NCI-H187 (cell line): ENCODE data around the gene TST.

Source experiments
- DNase-seq, 2 experiments: peaks; one replicate each; lab custom pipeline; 2025; lab: John Stamatoyannopoulos, UW

The TST gene

DNA sequence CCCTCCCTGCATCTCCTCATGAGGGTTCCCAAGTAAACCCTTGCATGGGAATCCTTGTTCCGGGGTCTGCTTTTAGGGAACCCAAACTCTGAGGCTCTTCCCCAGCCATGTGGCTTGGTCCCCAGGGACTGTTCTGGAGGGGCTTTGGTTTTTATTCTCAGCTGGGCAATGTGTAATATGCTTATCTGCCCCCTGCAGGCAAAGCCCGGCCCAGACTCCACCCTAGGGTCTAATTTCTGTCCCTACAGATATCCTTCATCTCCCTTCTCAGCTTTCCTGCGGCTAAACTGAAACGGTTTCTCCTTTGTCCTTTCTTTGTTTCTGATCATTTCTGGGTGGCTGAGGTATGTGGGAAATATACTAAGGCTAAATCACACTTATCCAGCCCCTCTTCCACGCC is 37.1 kb downstream of the TST start:
- no peak for DNase-seq

- no peak for DNase-seq
Measured at GRCh38 chr22:36981247-36981775, 37.9 kb downstream of the TST start.

DNA sequence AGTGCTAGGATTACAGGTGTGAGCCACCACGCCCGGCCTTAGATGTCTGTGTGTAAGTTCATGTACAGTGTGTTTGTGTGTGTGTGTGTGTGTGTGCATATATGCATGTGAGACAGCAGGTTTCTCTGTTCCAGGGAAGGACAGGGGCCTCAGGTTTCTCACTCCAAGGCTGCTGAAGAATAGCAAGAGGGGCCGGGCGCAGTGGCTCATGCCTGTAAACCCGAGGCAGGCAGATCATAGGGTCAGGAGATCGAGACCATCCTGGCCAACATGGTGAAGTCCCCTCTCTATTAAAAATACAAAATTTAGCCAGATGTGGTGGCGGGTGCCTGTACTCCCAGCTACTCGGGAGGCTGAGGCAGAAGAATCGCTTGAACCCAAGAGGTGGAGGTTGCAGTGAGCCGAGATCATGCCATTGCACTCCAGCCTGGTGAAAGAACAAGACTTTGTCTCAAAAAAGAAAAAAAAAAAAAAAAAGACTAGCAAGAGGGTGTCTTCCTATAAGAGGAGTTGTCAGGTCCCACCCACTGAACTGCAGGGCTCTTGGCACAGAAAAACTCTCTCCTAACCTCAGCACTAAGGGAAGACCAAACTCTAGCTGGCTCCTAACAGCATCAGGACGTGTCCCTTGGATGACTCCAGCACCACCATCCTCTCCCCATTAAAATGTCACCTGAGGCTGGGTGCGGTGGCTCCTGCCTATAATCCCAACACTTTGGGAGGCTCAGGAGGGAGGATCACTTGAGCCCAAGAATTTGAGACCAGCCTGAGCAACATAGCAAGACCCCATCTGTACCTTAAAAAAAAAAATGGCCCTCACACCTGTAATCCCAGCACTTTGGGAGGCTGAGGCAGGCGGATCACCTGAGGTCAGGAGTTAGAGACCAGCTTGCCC is 40.0 kb downstream of the TST start:
- DNase-seq: no peak

DNA sequence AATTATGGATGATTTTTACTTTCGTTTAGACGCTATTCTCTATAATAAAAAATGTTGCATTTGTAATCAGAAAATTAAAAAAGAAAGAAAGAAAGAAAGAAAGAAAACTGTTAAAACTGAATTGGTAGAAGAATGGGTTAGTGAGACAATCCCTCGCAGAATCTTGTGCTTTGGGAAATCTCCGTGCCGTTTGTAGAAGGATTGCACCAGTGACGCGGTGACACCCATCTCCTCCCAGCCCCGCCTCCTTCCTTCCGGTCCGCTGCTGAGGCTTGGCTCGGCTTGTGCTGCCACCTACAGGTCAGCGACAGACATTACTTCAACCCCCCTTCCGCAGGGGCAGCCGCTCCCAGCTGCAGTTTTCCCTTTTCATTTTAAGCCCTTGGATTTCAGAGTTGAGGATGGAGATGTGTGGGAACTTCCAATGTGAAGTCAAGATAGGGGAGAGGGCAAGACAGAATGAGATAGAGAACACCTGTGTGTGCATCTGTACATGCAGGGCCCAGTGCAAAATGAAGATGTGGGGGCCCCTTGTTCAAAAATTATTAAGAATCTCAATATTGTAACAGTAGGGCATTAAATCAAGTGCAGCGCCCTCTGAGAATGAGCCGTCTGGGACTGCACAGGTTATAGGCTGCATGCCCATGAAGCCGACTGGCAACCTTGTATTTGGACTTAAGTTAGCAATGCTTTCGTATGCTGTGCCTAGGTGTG is 41.1 kb downstream of the TST start:
- DNase-seq: peak; percentile 20 to 69

DNA sequence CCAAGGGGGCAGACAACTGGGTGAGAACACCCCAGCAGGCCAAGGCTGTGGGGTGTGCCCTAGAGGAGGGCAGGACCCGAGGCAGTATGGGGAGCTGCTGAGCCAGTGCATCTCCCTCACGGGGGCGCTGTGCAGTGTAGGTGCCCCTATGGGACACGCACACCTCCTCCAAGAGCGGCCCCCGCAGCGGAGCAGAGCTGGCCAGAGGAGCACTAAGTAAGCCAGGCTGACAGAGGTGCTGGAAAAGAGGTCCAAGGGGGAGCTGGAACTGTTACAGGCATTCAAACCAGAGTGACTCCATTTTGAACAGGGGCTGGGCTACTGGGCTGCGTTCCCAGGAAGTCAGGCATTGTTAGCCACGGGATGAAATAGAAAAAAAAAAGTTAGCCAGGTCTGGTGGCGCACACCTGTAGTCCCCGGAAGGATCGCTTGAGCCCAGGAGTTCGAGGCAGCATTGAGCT is 41.8 kb downstream of the TST start:
- no peak for DNase-seq

- no peak for DNase-seq
Measured at GRCh38 chr22:36976606-36977005, 42.6 kb downstream of the TST start.

DNA sequence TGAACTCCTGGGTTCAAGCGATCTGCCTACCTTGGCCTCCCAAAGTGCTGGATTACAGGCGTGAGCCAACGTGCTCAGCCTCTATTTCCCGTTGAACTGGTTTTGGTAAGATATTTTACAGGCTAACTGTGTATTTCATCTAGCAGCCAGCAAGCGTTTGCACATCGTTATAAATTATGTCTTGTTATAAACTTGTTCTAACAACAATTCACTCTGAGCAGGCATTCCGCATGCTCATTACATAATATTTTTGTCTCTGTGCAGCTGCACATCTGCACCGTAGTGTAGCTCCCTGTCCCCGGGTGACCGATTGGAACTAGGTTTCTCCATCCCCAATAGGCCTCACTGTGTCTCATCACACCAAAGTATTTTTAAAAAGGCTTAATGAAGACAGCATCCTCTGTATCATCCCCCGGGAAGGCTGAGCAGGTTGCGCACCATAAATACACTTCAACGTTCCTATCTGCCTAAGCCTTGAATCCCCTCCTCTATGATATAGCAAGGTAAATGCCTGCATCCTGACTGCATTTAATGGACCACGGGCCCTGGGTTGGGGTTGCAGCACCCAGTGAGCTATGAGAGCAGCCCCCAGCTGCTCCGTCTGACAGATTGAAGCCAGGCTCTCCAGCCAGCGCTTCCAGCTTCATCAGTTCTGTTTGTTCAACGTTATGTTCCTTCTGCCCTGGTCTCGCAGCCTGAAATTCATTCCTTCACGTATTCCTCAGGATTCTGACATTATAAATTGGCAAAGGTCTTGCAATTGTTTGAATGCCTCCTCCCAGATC is 47.7 kb downstream of the TST start:
- DNase-seq: no peak

GRCh38 chr22:36968249-36968964 is 50.8 kb downstream of the TST start:
- DNase-seq: no peak

DNA sequence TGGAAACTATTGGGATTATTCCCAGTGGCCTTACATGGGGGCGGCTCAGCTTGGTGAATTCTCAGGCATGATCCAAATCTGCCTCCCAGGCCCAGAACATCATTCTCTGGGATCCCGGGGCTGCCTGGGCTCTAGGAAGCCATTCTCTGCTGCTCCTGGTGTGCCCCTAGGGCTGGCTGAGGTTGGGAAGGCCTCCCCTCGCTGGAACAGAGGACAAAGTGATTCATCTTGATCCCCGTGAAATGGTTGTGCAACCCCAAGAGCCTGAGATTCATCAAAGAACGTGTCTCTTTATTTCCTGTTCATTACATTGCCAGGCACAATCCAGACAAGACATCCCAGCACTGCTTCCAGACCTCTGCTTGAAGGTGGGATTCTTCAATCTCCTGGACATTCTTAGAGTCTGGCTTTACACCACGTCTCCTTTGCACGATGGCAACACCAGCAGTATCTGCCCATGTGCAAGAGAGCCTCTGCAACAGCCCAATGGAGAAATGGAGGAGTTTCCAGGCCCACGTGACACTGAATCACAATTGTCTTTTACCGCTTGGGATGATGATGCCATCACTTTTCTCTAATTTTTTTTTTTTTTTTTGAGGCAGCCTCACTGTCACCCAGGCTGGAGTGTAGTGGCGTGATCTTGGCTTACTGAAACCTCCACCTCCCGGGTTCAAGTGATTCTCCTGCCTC is 52.3 kb downstream of the TST start:
- DNase-seq: no peak

- DNase-seq: no peak
Measured at GRCh38 chr22:36965696-36966095, 53.6 kb downstream of the TST start.

DNA sequence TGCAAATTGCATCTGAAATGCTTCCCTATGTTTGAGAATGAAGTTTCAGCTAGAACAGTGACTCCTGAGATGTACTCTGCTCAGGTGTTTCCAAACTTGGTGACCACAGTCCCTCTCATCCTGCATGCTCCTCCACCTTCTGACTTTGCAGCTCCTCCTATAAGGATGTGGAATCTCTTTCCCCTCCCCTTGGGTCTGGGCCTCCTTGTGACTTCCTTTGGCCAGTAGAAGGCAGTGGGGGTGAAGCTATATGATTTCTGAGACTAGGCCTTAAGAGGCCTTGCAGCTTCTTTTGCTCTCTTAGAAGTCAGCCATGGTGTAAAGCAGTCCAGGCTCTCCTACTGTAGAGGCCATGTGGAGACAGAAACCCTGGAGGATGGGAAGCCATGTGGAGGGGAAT is 55.1 kb downstream of the TST start:
- no peak for DNase-seq

DNA sequence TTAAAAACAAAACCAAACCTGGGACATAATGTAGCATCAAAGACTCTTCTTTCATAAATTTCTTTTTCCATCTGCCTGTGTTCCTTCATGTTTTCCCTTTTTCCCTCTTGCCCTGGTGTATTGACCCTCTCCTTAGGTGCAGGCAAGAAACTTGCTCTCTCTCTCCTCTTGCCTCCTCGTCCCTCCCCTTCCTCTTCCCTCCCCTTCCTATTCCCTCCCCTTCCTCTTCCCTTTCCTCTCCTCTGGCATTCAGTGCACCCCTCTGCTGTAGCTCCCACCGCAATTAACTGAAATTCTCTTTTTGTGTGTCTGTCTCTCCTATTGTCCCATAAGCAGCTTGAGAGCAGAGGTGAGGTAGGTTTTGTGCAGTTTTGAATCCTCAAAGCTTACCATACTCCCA is 55.9 kb downstream of the TST start:
- DNase-seq: no peak

DNA sequence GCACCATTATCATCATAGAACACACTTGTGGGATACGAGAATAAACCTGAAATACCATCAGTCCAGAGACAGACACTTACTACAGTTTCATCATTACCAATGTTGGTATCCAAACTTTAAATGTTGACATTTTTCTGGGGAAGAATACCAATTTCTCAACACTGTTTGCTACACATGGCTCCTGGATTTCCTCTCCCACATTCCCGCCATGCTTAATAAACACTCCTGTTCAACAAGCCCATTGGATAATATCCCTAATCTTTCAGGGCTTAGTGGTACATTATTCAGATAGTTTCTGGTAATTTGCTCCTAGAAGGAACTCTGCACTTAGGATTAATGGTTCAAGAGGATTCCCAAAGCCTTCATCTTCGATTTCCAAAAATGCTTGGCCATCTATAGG is 57.6 kb downstream of the TST start:
- DNase-seq: no peak
